ENCODE measurements around the gene MTCL3.

MTCL3 gene

DNA sequence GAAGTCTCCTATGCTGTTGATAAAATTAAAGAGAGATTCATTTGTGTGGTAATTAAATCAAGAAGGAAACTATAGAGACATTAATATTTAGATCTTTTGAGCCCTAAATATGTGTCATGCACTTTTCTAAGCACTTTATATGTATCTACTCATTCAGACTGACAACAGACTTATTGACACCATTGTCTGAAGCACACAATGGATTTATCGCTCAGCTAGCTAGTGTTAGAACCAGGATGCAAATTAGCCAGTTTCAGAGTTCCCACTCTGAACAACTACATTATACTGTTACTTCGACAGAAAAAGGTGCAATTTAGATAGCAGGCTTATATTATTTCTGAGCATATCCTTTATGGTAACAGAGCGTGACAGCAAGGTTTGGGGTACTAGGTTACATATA, 32.2 kb downstream of the MTCL3 start:
- H3K4me3 ChIP-seq (ENCODE audit: control insufficient read depth in 2 of 3, extremely low read depth in 1 of 3, insufficient read depth in 2 of 3, low read depth in 1 of 3, low read length in 3 of 3), result no peak overlapping the region
- H3K27me3 ChIP-seq (ENCODE audit: control insufficient read depth, extremely low read depth, insufficient read depth, low read length), result no peaks in the 10 kb centered on the region
- no peak overlapping the region for H3K27ac ChIP-seq (ENCODE audit: control insufficient read depth, insufficient read depth, low read length)
- no peaks in the 10 kb centered on the region for H3K36me3 ChIP-seq (ENCODE audit: control insufficient read depth in 2 of 2, extremely low read depth in 1 of 2, insufficient read depth in 2 of 2, low read length in 2 of 2)
- H3K9me1 ChIP-seq (ENCODE audit: control insufficient read depth, extremely low read depth, insufficient read depth, low read length), result no peaks in the 10 kb centered on the region
- FAIRE-seq (no peak), DNase-seq (ENCODE audit: low read depth, low spot score) (no peak)
- H3K9ac ChIP-seq (ENCODE audit: control insufficient read depth, extremely low read depth, insufficient read depth, low read length), result no peak overlapping the region
- H2AFZ ChIP-seq (ENCODE audit: control insufficient read depth, low read length), result no peak overlapping the region
- H4K20me1 ChIP-seq (ENCODE audit: control insufficient read depth, extremely low read depth, insufficient read depth, low read length), result no peaks in the 10 kb centered on the region
- no peaks in the 10 kb centered on the region for H3K79me2 ChIP-seq (ENCODE audit: control insufficient read depth, insufficient read depth, low read length)
- H3K4me2 ChIP-seq (ENCODE audit: control insufficient read depth, extremely low read depth, insufficient read depth, low read depth, low read length), result no peak overlapping the region
- dilution Hi-C loops (cut with MboI; ENCODE audit: extremely low pct_ligation_motif_present, low sequenced_read_pairs), result no loop called here
- peaks cover 4% of the 10 kb centered on the region for H3K4me1 ChIP-seq (ENCODE audit: control insufficient read depth, extremely low read depth, insufficient read depth, low read length)
- no peaks in the 10 kb centered on the region for H3K9me3 ChIP-seq (ENCODE audit: control insufficient read depth, low read depth, low read length)
- TF ChIP-seq, protein P1, sequence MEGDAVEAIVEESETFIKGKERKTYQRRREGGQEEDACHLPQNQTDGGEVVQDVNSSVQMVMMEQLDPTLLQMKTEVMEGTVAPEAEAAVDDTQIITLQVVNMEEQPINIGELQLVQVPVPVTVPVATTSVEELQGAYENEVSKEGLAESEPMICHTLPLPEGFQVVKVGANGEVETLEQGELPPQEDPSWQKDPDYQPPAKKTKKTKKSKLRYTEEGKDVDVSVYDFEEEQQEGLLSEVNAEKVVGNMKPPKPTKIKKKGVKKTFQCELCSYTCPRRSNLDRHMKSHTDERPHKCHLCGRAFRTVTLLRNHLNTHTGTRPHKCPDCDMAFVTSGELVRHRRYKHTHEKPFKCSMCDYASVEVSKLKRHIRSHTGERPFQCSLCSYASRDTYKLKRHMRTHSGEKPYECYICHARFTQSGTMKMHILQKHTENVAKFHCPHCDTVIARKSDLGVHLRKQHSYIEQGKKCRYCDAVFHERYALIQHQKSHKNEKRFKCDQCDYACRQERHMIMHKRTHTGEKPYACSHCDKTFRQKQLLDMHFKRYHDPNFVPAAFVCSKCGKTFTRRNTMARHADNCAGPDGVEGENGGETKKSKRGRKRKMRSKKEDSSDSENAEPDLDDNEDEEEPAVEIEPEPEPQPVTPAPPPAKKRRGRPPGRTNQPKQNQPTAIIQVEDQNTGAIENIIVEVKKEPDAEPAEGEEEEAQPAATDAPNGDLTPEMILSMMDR (optimal IDR thresholded peaks at IDR 0.05 in 1 of 3, IDR thresholded peaks at IDR 0.05 in 1 of 3, conservative IDR thresholded peaks at IDR 0.05 in 1 of 3; ENCODE audit: extremely low read depth in 1 of 3, insufficient read depth in 2 of 3, low read length in 3 of 3), result no peak
- TF ChIP-seq EZH2 (IDR thresholded peaks at IDR 0.05; ENCODE audit: low read length), result no peak

DNA sequence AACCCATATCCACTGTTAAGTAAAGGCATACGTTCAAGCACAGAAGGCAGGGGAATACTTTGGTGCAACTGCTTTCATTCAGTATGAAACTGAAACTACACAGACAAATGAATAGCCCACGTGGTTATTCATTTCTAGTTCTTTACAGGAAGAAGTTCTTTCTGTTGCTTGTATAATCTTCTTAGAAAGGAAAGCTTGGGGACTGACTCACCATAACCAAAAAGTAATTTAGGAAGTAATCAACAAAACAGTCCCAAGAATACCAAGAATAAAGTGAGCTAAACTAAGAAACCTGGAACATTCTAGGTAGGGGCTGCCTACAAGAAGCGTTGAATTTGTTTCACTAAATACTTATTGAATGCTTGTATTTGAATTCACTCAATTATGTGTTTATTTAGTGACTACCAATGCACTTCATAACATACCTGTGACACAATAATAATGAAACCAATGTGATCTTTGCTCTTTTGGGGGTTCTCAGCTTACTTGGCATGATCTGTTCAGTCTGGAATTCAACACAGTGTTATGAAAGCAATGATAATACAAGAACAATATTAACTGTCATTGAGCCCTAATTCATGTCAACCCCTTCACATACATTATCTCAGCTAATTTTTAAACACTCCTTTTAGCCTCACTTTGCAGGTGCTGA, 34.8 kb downstream of the MTCL3 start:
- H3K9me1 ChIP-seq (ENCODE audit: control insufficient read depth, extremely low read depth, insufficient read depth, low read length), result no peaks in the 10 kb centered on the region
- H3K4me3 ChIP-seq (ENCODE audit: control insufficient read depth in 2 of 3, extremely low read depth in 1 of 3, insufficient read depth in 2 of 3, low read depth in 1 of 3, low read length in 3 of 3), result no peak overlapping the region
- H2AFZ ChIP-seq (ENCODE audit: control insufficient read depth, low read length), result peak overlapping the region; percentile 8
- H3K9ac ChIP-seq (ENCODE audit: control insufficient read depth, extremely low read depth, insufficient read depth, low read length), result no peak overlapping the region
- FAIRE-seq (no peak), DNase-seq (ENCODE audit: low read depth, low spot score) (no peak)
- H3K36me3 ChIP-seq (ENCODE audit: control insufficient read depth in 2 of 2, extremely low read depth in 1 of 2, insufficient read depth in 2 of 2, low read length in 2 of 2), result no peaks in the 10 kb centered on the region
- TF ChIP-seq, protein P1 (optimal IDR thresholded peaks at IDR 0.05 in 1 of 3, IDR thresholded peaks at IDR 0.05 in 1 of 3, conservative IDR thresholded peaks at IDR 0.05 in 1 of 3; ENCODE audit: extremely low read depth in 1 of 3, insufficient read depth in 2 of 3, low read length in 3 of 3), result no peak
- no peak for TF ChIP-seq EZH2 (IDR thresholded peaks at IDR 0.05; ENCODE audit: low read length)
- peaks cover 11% of the 10 kb centered on the region for H3K4me1 ChIP-seq (ENCODE audit: control insufficient read depth, extremely low read depth, insufficient read depth, low read length)
- dilution Hi-C loops (cut with MboI; ENCODE audit: extremely low pct_ligation_motif_present, low sequenced_read_pairs), result no loop called here
- no peak overlapping the region for H3K27ac ChIP-seq (ENCODE audit: control insufficient read depth, insufficient read depth, low read length)
- H3K4me2 ChIP-seq (ENCODE audit: control insufficient read depth, extremely low read depth, insufficient read depth, low read depth, low read length), result peak overlapping the region; percentile 18
- no peaks in the 10 kb centered on the region for H4K20me1 ChIP-seq (ENCODE audit: control insufficient read depth, extremely low read depth, insufficient read depth, low read length)
- no peaks in the 10 kb centered on the region for H3K9me3 ChIP-seq (ENCODE audit: control insufficient read depth, low read depth, low read length)
- H3K27me3 ChIP-seq (ENCODE audit: control insufficient read depth, extremely low read depth, insufficient read depth, low read length), result no peaks in the 10 kb centered on the region
- H3K79me2 ChIP-seq (ENCODE audit: control insufficient read depth, insufficient read depth, low read length), result no peaks in the 10 kb centered on the region

Measured in keratinocyte (primary cell).